Spleen (tissue), 11 donors: ENCODE data around the gene AGTPBP1. TPM values are rescaled to one million over a fixed set of nuclear protein-coding genes. Genes with fewer than 3 reads are reported as not detected.

Experiments
- DNase-seq: peaks from one replicate; pipeline ENCODE4 v3.0.0-alpha.2; 2020
- H3K27ac ChIP-seq, 8 donors: fragments of 200-600 bp; sonication (generic) in 7 of 8; 1 replicate in 4 of 8; 2 replicates in 4 of 8; pipeline versions ENCODE4 v1.5.0 to v1.8.0; 2016 to 2021; ENCODE audit warnings: inconsistent platforms in 4 of 8, mild to moderate bottlenecking in 4 of 8, moderate library complexity in 1 of 8
- H3K27me3 ChIP-seq, 7 donors: fragments of 200-600 bp; sonication (generic) in 6 of 7; replicated peaks in 1 of 7; 1 replicate in 4 of 7; 2 replicates in 3 of 7; pipeline versions ENCODE4 v1.5.0 to v1.8.0; 2016 to 2021; ENCODE audit warnings: inconsistent platforms in 3 of 7, mild to moderate bottlenecking in 1 of 7
- H3K36me3 ChIP-seq, 6 donors: fragments of 200-600 bp; sonication (generic) in 5 of 6; 1 replicate in 4 of 6; 2 replicates in 2 of 6; pipeline versions ENCODE4 v1.5.0 to v1.8.0; 2016 to 2021; ENCODE audit warnings: inconsistent platforms in 2 of 6
- H3K4me1 ChIP-seq, 6 donors: fragments of 200-600 bp; sonication (generic) in 5 of 6; 1 replicate in 3 of 6; 2 replicates in 3 of 6; pipeline versions ENCODE4 v1.5.0 to v1.8.0; 2016 to 2021; ENCODE audit warnings: inconsistent platforms in 3 of 6
- H3K4me3 ChIP-seq, 8 donors: fragments of 200-600 bp; sonication (generic) in 7 of 8; 1 replicate in 4 of 8; 2 replicates in 4 of 8; pipeline versions ENCODE4 v1.5.0 to v1.8.0; 2016 to 2021; ENCODE audit warnings: inconsistent platforms in 4 of 8, mild to moderate bottlenecking in 4 of 8, moderate library complexity in 2 of 8
- H3K9me3 ChIP-seq, 8 donors: fragments of 200-600 bp; sonication (generic) in 7 of 8; 1 replicate in 4 of 8; 2 replicates in 4 of 8; pipeline versions ENCODE4 v1.5.0 to v1.8.0; 2016 to 2021; ENCODE audit warnings: inconsistent platforms in 4 of 8
- POLR2A ChIP-seq, 3 donors: fragments of 450-650 bp; IDR thresholded peaks; one replicate each; pipeline ENCODE4 v1.5.1; 2017; ENCODE audit warnings: antibody characterized with exemption in 3 of 3, mild to moderate bottlenecking in 1 of 3
- POLR2AphosphoS5 ChIP-seq, 3 donors: sonication (generic); formaldehyde crosslinking; IDR thresholded peaks; one replicate each; pipeline ENCODE4 v1.5.1; 2017; ENCODE audit warnings: antibody characterized with exemption in 3 of 3
- WGBS, 5 donors: extraction: QIAGEN DNeasy Blood & Tissue Kit in 3 of 5; methylation state at CpG; one replicate each; pipeline versions ENCODE4 v1.1.5 to v1.1.7; 2013 to 2018; 5-methylcytosine and 5-hydroxymethylcytosine counted together
- intact Hi-C: fragments of 100-400 bp; cut with DNase I; formaldehyde crosslinking; loops from one replicate; pipeline ENCODE4 v1.15.0; 2023; ENCODE audit warnings: low total_unique reads
- polyA plus RNA-seq, 3 donors: library from polyadenylated mRNA; stranded (reverse); fragments of 200-250 nt; gene quantifications; one replicate each; pipeline ENCODE4 v1.2.1, GENCODE V29; 2013
- total RNA-seq, 7 donors: library from RNA; depleted of rRNA in 3 of 7; stranded (reverse); fragments of >200 nt in 3 of 7; fragmentation: NEBNext Ultra II Directional in 4 of 7; extraction: Animal tissue kit (Norgen Biotek cat#: 25700) in 4 of 7; gene quantifications; one replicate each; pipeline versions ENCODE4 v1.1.0 to v1.2.1, GENCODE V29; 2016 to 2021
- TF ChIP-seq, protein P1 (sequence below), 11 experiments: fragments of 200-600 bp in 7 of 11; fragments of 450-650 bp in 4 of 11; sonication (generic) in 4 of 11; IDR thresholded peaks in 8 of 11; conservative IDR thresholded peaks in 3 of 11; 1 replicate in 7 of 11; 2 replicates in 4 of 11; pipeline versions ENCODE4 v1.4.0 to v1.8.0; 2016 to 2021; ENCODE audit warnings: antibody characterized with exemption in 11 of 11, inconsistent platforms in 4 of 11, mild to moderate bottlenecking in 1 of 11
- donor health status: healthy with polysubstance abuse.
- donor health status: DM: no; HTN: no; CAD: no; lungs with moderate emphysema.
- donor health status: DM: no; HTN: no; CAD: no.
- donor health status: Bipolar disorder and iron deficiency.
- donor health status: healthy.
- donor health status: DM: no; HTN: no; CAD: no.
- donor health status: DM: yes; HTN: yes; CAD: no.

AGTPBP1 gene
- total and polyA plus RNA-seq, 10 donors: 5.3 to 83.6 (median 47.5) TPM

DNA sequence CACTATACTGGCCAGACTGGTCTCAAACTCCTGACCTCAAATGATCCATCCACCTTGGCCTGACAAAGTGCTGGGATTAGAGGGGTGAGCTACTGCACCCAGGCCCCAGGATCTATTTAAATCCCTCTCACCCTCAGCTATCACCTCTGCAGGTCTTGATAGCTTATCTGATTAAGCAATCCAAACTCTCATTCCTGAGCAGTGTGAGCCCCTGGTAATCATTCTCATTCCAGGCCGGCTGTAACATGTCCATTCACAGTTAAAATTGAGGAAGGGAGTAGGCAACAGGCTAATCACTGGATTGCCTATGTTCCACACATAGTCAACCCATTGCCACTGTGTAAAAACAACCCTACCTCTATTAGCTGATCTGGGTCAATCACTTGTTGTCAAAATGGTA is 111.1 kb downstream of the AGTPBP1 start:
- Histone ChIP-seq H3K27ac (no peak overlapping the region), H3K36me3 (peaks cover 0 to 74% (median 12%) of the 10 kb centered on the region in 6 donors), H3K4me3 (no peak overlapping the region), H3K4me1 (no peaks in the 10 kb centered on the region), H3K9me3 (no peaks in the 10 kb centered on the region), H3K27me3 (no peaks in the 10 kb centered on the region)
- 92 to 100% (median 100%) methylated on average over 1 of the region's 1 CpG for WGBS, 5 donors
- intact Hi-C loops: no loop called here
- TF ChIP-seq, protein P1, sequence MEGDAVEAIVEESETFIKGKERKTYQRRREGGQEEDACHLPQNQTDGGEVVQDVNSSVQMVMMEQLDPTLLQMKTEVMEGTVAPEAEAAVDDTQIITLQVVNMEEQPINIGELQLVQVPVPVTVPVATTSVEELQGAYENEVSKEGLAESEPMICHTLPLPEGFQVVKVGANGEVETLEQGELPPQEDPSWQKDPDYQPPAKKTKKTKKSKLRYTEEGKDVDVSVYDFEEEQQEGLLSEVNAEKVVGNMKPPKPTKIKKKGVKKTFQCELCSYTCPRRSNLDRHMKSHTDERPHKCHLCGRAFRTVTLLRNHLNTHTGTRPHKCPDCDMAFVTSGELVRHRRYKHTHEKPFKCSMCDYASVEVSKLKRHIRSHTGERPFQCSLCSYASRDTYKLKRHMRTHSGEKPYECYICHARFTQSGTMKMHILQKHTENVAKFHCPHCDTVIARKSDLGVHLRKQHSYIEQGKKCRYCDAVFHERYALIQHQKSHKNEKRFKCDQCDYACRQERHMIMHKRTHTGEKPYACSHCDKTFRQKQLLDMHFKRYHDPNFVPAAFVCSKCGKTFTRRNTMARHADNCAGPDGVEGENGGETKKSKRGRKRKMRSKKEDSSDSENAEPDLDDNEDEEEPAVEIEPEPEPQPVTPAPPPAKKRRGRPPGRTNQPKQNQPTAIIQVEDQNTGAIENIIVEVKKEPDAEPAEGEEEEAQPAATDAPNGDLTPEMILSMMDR (IDR thresholded peaks at IDR 0.05 in 8 of 11, conservative IDR thresholded peaks at IDR 0.05 in 3 of 11): no peak
- TF ChIP-seq POLR2A (IDR thresholded peaks at IDR 0.05) (no peak), POLR2AphosphoS5 (IDR thresholded peaks at IDR 0.05) (no peak)
- no peak for DNase-seq

DNA sequence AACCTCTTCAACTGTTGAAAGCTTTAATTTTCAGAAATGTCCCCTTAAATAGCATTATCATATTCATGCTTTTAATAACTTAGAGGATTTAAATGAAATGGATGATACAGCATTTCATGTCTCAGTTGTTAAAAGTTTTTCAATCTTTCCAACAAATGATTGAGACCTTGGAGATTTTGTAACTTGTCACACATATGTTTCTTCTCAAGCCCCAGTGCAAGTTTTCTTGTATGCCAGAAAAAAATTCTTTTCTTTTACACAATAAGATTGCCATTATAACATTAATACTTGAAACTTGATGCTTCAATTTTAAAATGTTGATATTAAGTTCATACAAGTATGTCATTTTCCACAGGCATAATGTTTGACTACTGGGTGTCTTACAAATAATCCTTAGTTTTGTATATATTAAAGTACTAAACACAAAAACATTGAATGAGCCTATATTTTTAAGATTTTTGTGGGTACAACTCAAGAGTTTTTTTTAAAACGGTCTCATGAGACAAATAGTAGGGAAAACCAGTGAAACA is 124.5 kb downstream of the AGTPBP1 start:
- TF ChIP-seq POLR2A (IDR thresholded peaks at IDR 0.05): no peak
- no peak for TF ChIP-seq POLR2AphosphoS5 (IDR thresholded peaks at IDR 0.05)
- TF ChIP-seq, protein P1 (IDR thresholded peaks at IDR 0.05 in 8 of 11, conservative IDR thresholded peaks at IDR 0.05 in 3 of 11): no peak
- no peaks in the 10 kb centered on the region for H3K9me3 ChIP-seq
- WGBS, 5 donors: 93 to 100% (median 98%) methylated on average over 1 of the region's 1 CpG
- no peaks in the 10 kb centered on the region for H3K4me1 ChIP-seq
- intact Hi-C loops: no loop called here
- peaks cover 0 to 34% (median 5%) of the 10 kb centered on the region in 6 donors for H3K36me3 ChIP-seq
- no peaks in the 10 kb centered on the region for H3K27me3 ChIP-seq
- no peak overlapping the region for H3K4me3 ChIP-seq
- H3K27ac ChIP-seq: no peak overlapping the region
- DNase-seq: no peak

GRCh38 chr9:85615792-85616191 is 126.0 kb downstream of the AGTPBP1 start:
- no peaks in the 10 kb centered on the region for H3K9me3 ChIP-seq
- H3K36me3 ChIP-seq: peaks cover 0 to 37% (median 5%) of the 10 kb centered on the region in 6 donors
- H3K27ac ChIP-seq: no peak overlapping the region
- no peak for DNase-seq
- intact Hi-C loops: no loop called here
- peaks cover 0 to 5% (median under 1%) of the 10 kb centered on the region in 6 donors for H3K4me1 ChIP-seq
- no peak overlapping the region for H3K4me3 ChIP-seq
- WGBS, 5 donors: 93 to 100% (median 97%) methylated on average over 1 of the region's 1 CpG
- no peaks in the 10 kb centered on the region for H3K27me3 ChIP-seq
- TF ChIP-seq POLR2AphosphoS5 (IDR thresholded peaks at IDR 0.05) (no peak), POLR2A (IDR thresholded peaks at IDR 0.05) (no peak)
- TF ChIP-seq, protein P1 (IDR thresholded peaks at IDR 0.05 in 8 of 11, conservative IDR thresholded peaks at IDR 0.05 in 3 of 11): no peak

GRCh38 chr9:85610074-85610860 is 131.5 kb downstream of the AGTPBP1 start:
- Histone ChIP-seq H3K4me3 (peak overlapping the region in 2 of 8 donors; percentile 15 to 49), H3K27ac (peak overlapping the region in 3 of 8 donors; percentile 36 to 54 (median 41)), H3K36me3 (peaks cover 0 to 7% (median 0%) of the 10 kb centered on the region in 6 donors), H3K27me3 (no peaks in the 10 kb centered on the region), H3K4me1 (peaks cover 0 to 21% (median 13%) of the 10 kb centered on the region in 6 donors), H3K9me3 (no peaks in the 10 kb centered on the region)
- 53 to 62% (median 54%) methylated on average over 4 of the region's 4 CpGs for WGBS, 5 donors
- intact Hi-C loops: no loop called here
- no peak for TF ChIP-seq POLR2A (IDR thresholded peaks at IDR 0.05)
- TF ChIP-seq, protein P1 (IDR thresholded peaks at IDR 0.05 in 8 of 11, conservative IDR thresholded peaks at IDR 0.05 in 3 of 11): peak; percentile 68 to 87 (median 84)
- DNase-seq: no peak
